HG02885 (cell line): ENCODE results near the gene SNX18.
"Not testable (repeated sequence)": the region's sequence is repeated elsewhere in the genome, so short reads cannot be mapped to it uniquely, and the experiment has no call there.

Source experiments
- ATAC-seq: cut with Tn5 transposase; IDR thresholded peaks from one replicate; pipeline ENCODE4 v1.9.1; 2021; ENCODE audit warnings: mild to moderate bottlenecking; ENCODE audit not compliant: unreplicated experiment, poor library complexity

Gene SNX18

DNA sequence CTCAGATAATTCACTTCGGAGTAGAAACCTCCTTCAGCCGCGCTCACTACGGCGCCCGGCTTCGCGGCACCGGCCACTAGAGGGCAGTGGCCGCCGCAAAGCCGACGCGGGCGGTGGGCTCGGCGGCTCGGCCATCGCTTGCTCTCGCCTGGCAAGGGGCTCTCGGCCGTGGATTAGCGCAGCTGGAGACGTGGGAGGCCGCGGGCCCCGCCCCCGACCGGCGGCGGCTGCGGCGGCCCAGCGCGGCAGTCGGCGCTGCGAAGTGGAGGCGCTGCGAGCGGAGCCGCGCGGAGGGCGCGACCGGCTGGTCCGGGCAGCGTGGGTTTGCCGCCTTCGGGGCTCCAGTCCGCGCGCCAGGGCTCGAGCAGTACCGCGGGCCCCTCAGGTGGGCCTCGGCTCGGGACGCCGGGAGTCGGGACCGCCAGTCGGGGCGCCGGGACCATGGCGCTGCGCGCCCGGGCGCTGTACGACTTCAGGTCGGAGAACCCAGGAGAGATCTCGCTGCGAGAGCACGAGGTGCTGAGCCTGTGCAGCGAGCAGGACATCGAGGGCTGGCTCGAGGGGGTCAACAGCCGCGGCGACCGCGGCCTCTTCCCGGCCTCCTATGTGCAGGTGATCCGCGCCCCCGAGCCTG is at the start of gene SNX18:
Gene SNX18 (plus strand): TSS at position 248 of the 634 bp plus-strand sequence. CDS start 194 bp downstream, at position 442.
- peak; percentile 97 for ATAC-seq

- ATAC-seq: peak; percentile 96
These were observed 47.9 kb upstream of the SNX18 start for GRCh38 chr5:54469622-54470021.

- no peak for ATAC-seq
These were observed 47.4 kb upstream of the SNX18 start for GRCh38 chr5:54470128-54470527.

DNA sequence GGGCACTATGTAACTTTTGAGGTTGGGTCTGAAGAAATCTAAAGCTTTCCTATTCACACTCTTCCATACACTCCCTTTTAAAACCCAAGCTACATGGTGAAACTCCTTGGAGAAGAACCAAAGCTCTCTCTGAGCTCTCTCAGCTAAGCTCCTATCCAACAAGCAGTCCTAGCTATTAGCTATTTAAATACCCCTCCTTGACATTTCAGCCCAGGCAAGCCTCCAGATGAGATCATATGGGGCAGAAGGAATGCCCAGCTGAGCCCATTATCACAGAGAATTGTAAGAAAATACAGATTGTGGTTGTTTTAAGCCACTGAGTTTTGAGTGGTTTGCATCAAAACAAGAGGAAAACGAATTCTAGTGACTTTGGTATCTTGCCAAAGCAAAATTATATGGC is 46.9 kb upstream of the SNX18 start:
- ATAC-seq: no peak

- ATAC-seq: no peak
These were observed 46.2 kb upstream of the SNX18 start for GRCh38 chr5:54471398-54471797.

DNA sequence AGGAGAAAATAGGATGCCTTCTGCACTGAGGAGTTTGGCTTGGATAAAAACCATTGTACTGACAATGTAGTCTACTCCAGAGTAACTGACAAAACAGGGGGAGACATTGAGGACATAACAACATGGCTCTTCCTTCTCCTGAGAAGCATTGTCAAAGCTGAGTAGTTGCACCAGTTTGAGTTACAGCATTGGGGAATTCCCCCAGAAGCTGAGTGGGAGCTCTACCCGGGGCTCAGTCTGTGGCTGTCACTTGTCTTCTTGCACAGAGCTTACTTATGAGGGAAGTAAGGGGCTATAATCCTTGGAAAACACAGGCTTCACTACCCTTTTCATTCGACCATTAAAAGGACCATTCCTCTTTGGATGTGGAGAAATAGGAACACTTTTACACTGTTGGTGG is 40.9 kb upstream of the SNX18 start:
- no peak for ATAC-seq

DNA sequence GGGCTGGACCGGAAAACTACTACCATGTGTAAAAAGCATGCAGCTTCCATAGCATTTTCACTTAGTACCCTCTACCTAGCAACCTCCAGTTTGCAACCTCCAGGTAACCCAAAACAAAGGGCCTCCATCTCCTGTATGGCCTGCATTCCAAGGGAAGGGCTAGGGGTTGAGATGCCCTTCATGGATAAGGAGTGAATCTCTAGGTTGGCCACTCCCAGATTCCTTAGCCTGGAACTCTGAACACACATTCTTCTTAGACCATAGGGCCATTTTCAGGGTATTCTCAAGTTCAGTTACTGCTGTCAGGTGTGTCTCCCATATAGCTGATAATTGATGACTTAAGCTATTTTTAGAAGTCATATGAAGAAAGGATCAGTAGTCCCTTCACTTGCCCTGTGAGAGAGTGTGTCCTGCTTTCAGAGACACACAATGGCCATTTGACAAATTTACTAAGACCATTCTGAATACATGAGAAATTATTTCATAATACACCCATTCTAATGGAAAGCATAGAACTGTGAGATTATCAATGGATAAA is 39.5 kb upstream of the SNX18 start:
- ATAC-seq: no peak

DNA sequence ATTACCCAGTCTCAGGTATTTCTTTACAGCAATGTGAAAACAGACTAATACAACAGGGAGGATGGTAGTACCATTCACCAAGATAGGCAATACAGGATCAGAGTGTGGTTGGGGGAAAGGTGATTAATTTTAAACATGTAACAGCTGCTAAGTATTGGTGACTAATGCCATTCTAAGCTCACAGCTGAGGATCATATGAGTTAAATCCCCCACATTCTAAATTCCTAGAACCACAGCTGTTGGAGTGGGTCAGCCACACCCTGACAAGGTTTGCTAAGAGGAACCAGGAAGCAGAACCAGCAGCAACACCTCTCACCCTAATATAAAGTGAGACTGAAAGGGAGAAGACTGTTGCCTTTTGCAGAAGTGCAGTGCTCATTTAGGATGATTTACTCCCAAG is 37.3 kb upstream of the SNX18 start:
- ATAC-seq: no peak

DNA sequence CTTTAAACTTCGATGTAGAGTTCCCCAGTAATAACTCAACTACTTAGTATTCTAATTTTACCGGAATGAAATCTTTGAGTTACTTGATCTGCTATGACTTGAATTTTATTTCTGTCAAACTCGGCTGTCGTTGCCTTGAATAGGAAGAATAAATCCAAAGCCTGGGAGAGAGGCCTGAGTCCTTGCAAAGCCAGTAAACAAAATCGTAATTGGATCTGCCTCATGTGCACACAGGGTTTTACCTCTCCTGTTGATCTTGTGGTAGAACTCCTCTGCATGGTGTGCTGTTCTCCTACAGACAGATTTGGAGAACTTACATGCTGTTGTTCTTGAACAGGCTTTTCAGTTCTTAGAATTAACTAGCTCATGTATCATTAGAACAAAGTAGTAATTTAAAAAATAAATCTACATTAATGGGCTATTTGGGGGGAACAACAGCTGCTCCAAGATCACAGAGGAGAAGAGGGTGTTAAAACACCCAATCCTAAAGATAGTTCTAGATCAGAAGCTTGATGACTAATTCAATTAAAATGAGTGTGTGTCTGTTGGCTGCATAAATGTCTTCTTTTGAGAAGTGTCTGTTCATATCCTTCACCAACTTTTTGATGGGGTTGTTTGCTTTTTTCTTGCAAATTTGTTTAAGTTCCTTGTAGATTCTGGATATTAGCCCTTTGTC is 33.2 kb upstream of the SNX18 start:
- no peak for ATAC-seq

- not testable (repeated sequence) for ATAC-seq
These were observed 31.9 kb upstream of the SNX18 start for GRCh38 chr5:54485659-54486058.

GRCh38 chr5:54489648-54489979 is 27.9 kb upstream of the SNX18 start:
- ATAC-seq: not testable (repeated sequence)

- ATAC-seq: no peak
These were observed 26.2 kb upstream of the SNX18 start for GRCh38 chr5:54491326-54491725.

- no peak for ATAC-seq
These were observed 25.4 kb upstream of the SNX18 start for GRCh38 chr5:54492178-54492577.

DNA sequence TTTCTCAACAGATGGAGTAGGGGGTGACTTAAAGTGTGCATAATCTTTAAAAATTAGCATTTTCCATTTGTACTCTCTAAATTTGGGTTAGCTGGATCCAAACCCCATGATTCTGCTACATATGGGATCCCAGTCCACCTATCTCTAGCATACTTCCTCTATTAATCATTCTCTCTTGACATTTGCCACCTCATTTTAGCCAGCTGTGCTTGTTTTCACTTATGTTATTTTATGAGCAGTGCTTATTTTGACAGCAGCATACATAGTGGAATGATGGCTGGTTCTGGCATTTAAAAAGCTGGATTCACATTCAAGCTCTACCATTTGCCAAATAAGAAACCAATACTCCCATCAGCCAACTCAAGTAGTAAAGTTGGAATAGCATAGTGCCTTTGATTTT is 22.5 kb upstream of the SNX18 start:
- ATAC-seq: no peak

DNA sequence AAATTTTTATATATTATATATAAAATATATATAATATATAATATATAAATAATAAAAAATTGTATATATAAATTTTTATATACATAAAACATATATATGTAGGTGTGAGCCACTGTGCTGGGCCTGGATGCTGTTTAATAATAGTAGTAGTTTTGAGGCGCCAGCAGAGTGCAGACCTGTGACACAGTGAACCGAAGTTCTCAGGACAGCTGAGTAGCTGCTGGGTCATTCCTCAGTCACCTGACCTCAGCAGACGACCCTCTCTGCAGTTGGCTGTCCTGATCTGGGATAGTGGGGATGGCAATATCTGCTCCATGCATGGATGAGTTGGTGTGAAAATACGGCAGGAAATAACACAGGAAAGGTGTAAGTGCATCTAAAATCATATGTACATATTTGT is 3.3 kb upstream of the SNX18 start:
- ATAC-seq: no peak

GRCh38 chr5:54514841-54515432 is 2.6 kb upstream of the SNX18 start:
- no peak for ATAC-seq

GRCh38 chr5:54515634-54516033 is 1.9 kb upstream of the SNX18 start:
- ATAC-seq: no peak

DNA sequence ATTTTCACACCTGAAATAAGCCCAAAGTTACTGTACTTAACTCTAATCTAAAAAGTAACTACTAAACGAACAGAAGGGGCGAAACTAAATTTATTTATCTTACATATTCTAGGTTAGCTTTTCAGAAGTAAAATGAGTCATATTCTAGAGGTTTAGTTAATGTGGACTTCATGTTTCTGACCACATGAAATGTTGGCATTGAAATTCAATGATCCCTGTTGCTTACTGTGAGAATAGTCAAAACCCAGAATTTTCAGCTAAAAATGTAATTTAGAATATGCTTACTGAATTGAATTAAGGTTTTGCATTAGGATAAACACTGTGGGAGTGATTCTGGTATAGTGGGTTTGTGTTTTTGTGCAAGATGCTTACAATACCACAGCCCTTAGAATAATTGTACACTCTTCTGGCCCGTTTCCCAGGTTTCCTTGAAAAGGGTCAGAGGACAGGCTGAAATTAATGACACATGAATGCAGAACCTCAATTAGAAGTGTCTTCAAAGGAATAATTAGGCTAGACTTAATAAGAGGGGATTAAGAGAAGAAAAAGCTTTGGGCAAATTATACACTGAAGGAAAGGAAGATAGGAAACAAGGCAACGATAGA is 1.4 kb upstream of the SNX18 start:
- ATAC-seq: no peak

DNA sequence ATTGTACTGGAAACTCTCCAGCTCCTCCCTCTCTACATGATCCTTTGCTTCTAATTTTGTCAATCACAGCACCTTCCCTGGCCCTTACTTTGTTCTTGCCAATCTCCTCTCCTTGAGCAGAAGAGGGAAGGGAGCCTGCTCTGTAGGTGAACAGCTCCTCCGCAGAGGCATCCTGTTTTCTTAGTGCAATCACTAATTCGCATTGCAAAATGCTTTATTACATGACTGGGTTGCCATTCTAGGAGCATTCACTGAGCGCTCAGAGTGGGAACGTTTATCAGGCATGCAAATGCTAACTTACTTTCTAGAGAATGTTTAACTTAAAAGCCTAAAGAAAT is 416 bp upstream of the SNX18 start:
- ATAC-seq: peak; percentile 10

- ATAC-seq: peak; percentile 42
These were observed 723 bp downstream of the SNX18 start for GRCh38 chr5:54518146-54518817.
